Esophagus muscularis mucosa (tissue), 4 donors: ENCODE results near the gene XG. TPM values are rescaled to one million over a fixed set of nuclear protein-coding genes. Genes with fewer than 3 reads are reported as not detected.

Experiments used
- DNase-seq: peaks from one replicate; pipeline ENCODE4 v3.0.0-alpha.2; 2017; ENCODE audit errors: extremely low spot score
- H3K27ac ChIP-seq, 4 donors: fragments of 200-600 bp; sonication (generic); replicated peaks in 1 of 4; 1 replicate in 3 of 4; 2 replicates in 1 of 4; pipeline ENCODE4 v1.5.1; 2016 to 2019; ENCODE audit warnings: mild to moderate bottlenecking in 1 of 4
- H3K27me3 ChIP-seq, 4 donors: fragments of 200-600 bp; sonication (generic); one replicate each; pipeline versions ENCODE4 v1.5.1 to v1.6.0; 2016 to 2019
- H3K36me3 ChIP-seq, 4 donors: fragments of 200-600 bp; sonication (generic); one replicate each; pipeline ENCODE4 v1.5.1; 2016 to 2019
- H3K4me1 ChIP-seq, 4 donors: fragments of 200-600 bp; sonication (generic); one replicate each; pipeline ENCODE4 v1.5.1; 2016 to 2019
- H3K4me3 ChIP-seq, 4 donors: fragments of 200-600 bp; sonication (generic); 1 replicate in 2 of 4; 2 replicates in 2 of 4; pipeline ENCODE4 v1.5.1; 2016 to 2019; ENCODE audit warnings: mild to moderate bottlenecking in 4 of 4, moderate library complexity in 1 of 4
- H3K9me3 ChIP-seq, 4 donors: fragments of 200-600 bp; sonication (generic); 1 replicate in 3 of 4; 2 replicates in 1 of 4; pipeline ENCODE4 v1.5.1; 2016 to 2019
- EP300 ChIP-seq: sonication (generic); formaldehyde crosslinking; IDR thresholded peaks from one replicate; pipeline ENCODE4 v1.6.1; 2017; ENCODE audit warnings: antibody characterized with exemption
- POLR2A ChIP-seq: fragments of 450-650 bp; IDR thresholded peaks from one replicate; pipeline ENCODE4 v1.6.1; 2017; ENCODE audit warnings: antibody characterized with exemption, moderate library complexity, mild to moderate bottlenecking, low read depth
- POLR2AphosphoS5 ChIP-seq, 2 donors: sonication (generic); formaldehyde crosslinking; IDR thresholded peaks; one replicate each; pipeline ENCODE4 v1.6.1; 2017; ENCODE audit warnings: antibody characterized with exemption in 2 of 2
- WGBS: methylation state at CpG from one replicate; pipeline ENCODE4 v1.1.5; 2018; 5-methylcytosine and 5-hydroxymethylcytosine counted together
- intact Hi-C: fragments of 100-400 bp; cut with DNase I; formaldehyde crosslinking; loops from one replicate; pipeline ENCODE4 v1.15.1; 2023
- total RNA-seq, 4 donors: library from RNA; depleted of rRNA; stranded (reverse); fragments of >200 nt; gene quantifications; one replicate each; pipeline versions ENCODE4 v1.1.0 to v1.2.1, GENCODE V29; 2016
- TF ChIP-seq, protein P1 (sequence below), 3 experiments: fragments of 200-600 bp in 2 of 3; fragments of 450-650 bp in 1 of 3; sonication (generic) in 2 of 3; IDR thresholded peaks; one replicate each; pipeline ENCODE4 v1.5.1; 2017 to 2019; ENCODE audit warnings: antibody characterized with exemption in 3 of 3, mild to moderate bottlenecking in 2 of 3, moderate library complexity in 1 of 3

Gene XG
- total RNA-seq, 4 donors from 2014 or later = 0.39 to 0.83 (median 0.40) TPM; not detected in 1

DNA sequence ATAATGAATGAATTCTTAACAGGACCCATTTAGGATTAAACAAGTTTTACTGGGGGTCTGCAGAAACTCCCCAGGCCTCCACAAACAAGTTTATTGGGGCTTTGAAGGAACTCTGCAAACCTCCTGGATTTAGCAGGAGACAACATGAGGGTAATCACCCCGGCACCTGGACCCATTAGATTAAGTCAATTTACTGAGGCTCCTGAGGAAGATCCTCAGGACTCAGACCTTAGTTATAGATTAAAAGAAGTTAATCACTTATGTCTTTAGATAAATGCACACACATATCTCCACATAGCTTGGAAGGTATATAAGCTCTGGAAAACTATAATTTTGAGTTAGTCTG lies 29.4 kb downstream of the XG start:
- no peaks in the 10 kb centered on the region for H3K4me1 ChIP-seq
- no peak for DNase-seq
- peaks cover 0 to 2% (median 0%) of the 10 kb centered on the region in 4 donors for H3K27me3 ChIP-seq
- H3K36me3 ChIP-seq = no peaks in the 10 kb centered on the region
- TF ChIP-seq EP300 (no peak), POLR2AphosphoS5 (IDR thresholded peaks at IDR 0.05) (no peak), POLR2A (no peak)
- TF ChIP-seq, protein P1, sequence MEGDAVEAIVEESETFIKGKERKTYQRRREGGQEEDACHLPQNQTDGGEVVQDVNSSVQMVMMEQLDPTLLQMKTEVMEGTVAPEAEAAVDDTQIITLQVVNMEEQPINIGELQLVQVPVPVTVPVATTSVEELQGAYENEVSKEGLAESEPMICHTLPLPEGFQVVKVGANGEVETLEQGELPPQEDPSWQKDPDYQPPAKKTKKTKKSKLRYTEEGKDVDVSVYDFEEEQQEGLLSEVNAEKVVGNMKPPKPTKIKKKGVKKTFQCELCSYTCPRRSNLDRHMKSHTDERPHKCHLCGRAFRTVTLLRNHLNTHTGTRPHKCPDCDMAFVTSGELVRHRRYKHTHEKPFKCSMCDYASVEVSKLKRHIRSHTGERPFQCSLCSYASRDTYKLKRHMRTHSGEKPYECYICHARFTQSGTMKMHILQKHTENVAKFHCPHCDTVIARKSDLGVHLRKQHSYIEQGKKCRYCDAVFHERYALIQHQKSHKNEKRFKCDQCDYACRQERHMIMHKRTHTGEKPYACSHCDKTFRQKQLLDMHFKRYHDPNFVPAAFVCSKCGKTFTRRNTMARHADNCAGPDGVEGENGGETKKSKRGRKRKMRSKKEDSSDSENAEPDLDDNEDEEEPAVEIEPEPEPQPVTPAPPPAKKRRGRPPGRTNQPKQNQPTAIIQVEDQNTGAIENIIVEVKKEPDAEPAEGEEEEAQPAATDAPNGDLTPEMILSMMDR (IDR thresholded peaks at IDR 0.05) = no peak
- H3K4me3 ChIP-seq = no peak overlapping the region
- H3K27ac ChIP-seq = no peak overlapping the region
- intact Hi-C loops = no loop called here
- 100% methylated on average over 1 of the region's 1 CpG for WGBS
- no peaks in the 10 kb centered on the region for H3K9me3 ChIP-seq

DNA sequence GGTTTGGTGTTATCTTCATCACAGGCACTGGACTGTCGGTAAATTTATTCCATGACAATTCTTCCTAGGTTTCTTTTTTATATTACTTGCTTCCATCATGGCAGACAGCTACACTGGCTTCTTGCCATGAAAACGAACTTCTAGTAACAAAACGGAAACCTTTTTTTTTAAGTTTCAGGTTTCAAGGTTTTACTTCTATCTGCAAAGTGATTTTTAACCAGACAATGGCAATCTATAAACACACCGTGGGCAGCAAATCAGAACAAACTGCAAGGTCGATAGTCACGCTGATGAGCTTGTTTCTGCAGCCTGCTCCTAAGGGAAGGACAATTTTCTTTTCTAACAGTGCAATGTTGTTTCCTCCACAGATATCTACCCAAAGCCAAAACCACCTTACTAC lies 29.9 kb downstream of the XG start:
- no peaks in the 10 kb centered on the region for H3K4me1 ChIP-seq
- no peaks in the 10 kb centered on the region for H3K9me3 ChIP-seq
- WGBS = 37% methylated on average over 6 of the region's 6 CpGs
- no peaks in the 10 kb centered on the region for H3K36me3 ChIP-seq
- no peak overlapping the region for H3K4me3 ChIP-seq
- intact Hi-C loops = no loop called here
- H3K27me3 ChIP-seq = peaks cover 0 to 2% (median 0%) of the 10 kb centered on the region in 4 donors
- H3K27ac ChIP-seq = no peak overlapping the region
- TF ChIP-seq POLR2AphosphoS5 (IDR thresholded peaks at IDR 0.05) (no peak), POLR2A (no peak), EP300 (no peak)
- TF ChIP-seq, protein P1 (IDR thresholded peaks at IDR 0.05) = no peak
- no peak for DNase-seq

DNA sequence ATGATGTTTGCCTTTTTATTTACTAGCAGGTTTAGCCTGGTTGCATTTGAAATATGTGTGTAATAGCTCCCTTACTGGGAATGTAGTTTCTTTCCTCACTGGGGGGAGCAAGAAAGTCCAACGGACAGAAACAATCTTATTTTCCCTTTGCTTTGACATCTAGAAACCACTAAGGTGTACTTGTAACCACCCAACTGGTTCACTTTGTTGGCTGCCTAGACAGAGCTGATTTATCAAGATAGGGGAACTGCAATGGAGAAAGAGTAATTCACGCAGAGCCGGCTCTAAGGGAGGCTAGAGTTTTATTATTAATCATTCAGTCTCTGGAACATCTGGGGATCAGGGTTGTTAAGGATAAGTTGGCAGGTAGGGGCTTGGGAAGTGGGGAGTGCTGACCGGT lies 30.3 kb downstream of the XG start:
- no peak overlapping the region for H3K27ac ChIP-seq
- no peak overlapping the region for H3K4me3 ChIP-seq
- intact Hi-C loops = no loop called here
- WGBS = 40% methylated on average over 4 of the region's 4 CpGs
- TF ChIP-seq POLR2A (no peak), EP300 (no peak), POLR2AphosphoS5 (IDR thresholded peaks at IDR 0.05) (no peak)
- TF ChIP-seq, protein P1 (IDR thresholded peaks at IDR 0.05) = no peak
- peaks cover 0 to 2% (median 0%) of the 10 kb centered on the region in 4 donors for H3K27me3 ChIP-seq
- DNase-seq = no peak
- H3K4me1 ChIP-seq = no peaks in the 10 kb centered on the region
- no peaks in the 10 kb centered on the region for H3K36me3 ChIP-seq
- H3K9me3 ChIP-seq = no peaks in the 10 kb centered on the region

DNA sequence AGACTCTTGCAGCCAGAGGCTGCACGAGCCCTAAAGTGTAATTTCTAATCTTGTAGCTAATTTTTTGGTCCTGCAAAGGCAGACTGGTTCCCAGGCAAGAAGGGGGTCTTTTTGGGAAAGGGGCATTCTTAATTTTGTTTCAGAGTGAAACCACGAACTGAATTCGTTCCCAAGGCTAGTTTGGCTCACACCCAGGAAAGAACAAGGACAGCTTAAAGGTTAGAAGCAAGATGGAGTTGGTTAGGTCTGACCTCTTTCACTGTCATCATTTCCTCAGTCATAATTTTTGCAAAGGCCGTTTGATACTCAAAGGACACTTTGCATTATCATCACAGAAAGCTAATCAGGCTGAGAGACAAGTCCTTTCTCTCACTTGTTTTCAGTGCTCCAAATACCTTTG lies 30.9 kb downstream of the XG start:
- intact Hi-C loops = no loop called here
- no peaks in the 10 kb centered on the region for H3K4me1 ChIP-seq
- H3K4me3 ChIP-seq = no peak overlapping the region
- H3K9me3 ChIP-seq = no peaks in the 10 kb centered on the region
- H3K36me3 ChIP-seq = no peaks in the 10 kb centered on the region
- H3K27me3 ChIP-seq = peaks cover 0 to 2% (median 0%) of the 10 kb centered on the region in 4 donors
- DNase-seq = no peak
- no peak overlapping the region for H3K27ac ChIP-seq
- WGBS = 61% methylated on average over 4 of the region's 4 CpGs
- TF ChIP-seq POLR2A (no peak), EP300 (no peak), POLR2AphosphoS5 (IDR thresholded peaks at IDR 0.05) (no peak)
- TF ChIP-seq, protein P1 (IDR thresholded peaks at IDR 0.05) = no peak

DNA sequence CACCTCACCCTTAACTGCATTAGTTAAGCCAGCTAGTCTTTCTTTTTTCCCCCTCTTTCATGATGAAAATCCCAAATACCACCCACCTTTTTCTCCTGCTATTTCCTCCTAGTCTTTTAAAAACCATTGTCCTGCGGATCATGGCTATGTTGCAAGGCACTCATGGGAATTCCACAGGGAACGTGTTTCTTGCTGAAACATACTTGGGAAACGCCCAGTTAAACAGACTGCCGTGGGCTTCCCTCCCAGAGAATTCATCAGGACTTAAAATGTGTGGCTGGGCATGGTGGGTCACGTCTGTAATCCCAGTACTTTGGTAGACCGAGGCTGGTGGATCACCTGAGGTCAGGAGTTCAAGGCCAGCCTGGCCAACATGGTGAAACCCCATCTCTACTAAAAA lies 32.2 kb downstream of the XG start:
- Histone ChIP-seq H3K4me3 (no peak overlapping the region), H3K36me3 (no peaks in the 10 kb centered on the region), H3K27me3 (peaks cover 0 to 2% (median 0%) of the 10 kb centered on the region in 4 donors), H3K27ac (no peak overlapping the region), H3K4me1 (no peaks in the 10 kb centered on the region), H3K9me3 (no peaks in the 10 kb centered on the region)
- 68% methylated on average over 6 of the region's 6 CpGs for WGBS
- TF ChIP-seq POLR2A = no peak
- no peak for TF ChIP-seq EP300
- TF ChIP-seq POLR2AphosphoS5 (IDR thresholded peaks at IDR 0.05) = no peak
- TF ChIP-seq, protein P1 (IDR thresholded peaks at IDR 0.05) = no peak
- intact Hi-C loops = no loop called here
- DNase-seq = no peak
